ENCODE measurements around the gene APLN.

APLN gene

GRCh38 chrX:129647418-129648410 lies 7.0 kb downstream of the APLN start:
- TF ChIP-seq, protein P1, sequence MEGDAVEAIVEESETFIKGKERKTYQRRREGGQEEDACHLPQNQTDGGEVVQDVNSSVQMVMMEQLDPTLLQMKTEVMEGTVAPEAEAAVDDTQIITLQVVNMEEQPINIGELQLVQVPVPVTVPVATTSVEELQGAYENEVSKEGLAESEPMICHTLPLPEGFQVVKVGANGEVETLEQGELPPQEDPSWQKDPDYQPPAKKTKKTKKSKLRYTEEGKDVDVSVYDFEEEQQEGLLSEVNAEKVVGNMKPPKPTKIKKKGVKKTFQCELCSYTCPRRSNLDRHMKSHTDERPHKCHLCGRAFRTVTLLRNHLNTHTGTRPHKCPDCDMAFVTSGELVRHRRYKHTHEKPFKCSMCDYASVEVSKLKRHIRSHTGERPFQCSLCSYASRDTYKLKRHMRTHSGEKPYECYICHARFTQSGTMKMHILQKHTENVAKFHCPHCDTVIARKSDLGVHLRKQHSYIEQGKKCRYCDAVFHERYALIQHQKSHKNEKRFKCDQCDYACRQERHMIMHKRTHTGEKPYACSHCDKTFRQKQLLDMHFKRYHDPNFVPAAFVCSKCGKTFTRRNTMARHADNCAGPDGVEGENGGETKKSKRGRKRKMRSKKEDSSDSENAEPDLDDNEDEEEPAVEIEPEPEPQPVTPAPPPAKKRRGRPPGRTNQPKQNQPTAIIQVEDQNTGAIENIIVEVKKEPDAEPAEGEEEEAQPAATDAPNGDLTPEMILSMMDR (IDR thresholded peaks at IDR 0.05; ENCODE audit: low read depth, low read length, missing control alignments) = no peak
- in situ Hi-C loops (cut with HindIII; ENCODE audit: low sequenced_read_pairs) = no loop called here
- DNase-seq (ENCODE audit: low read depth) = no peak
- no peak overlapping the region for H3K4me3 ChIP-seq (ENCODE audit: low read depth, low read length)

- in situ Hi-C loops (cut with HindIII; ENCODE audit: low sequenced_read_pairs) = no loop called here
- TF ChIP-seq, protein P1 (IDR thresholded peaks at IDR 0.05; ENCODE audit: low read depth, low read length, missing control alignments) = no peak
- no peak overlapping the region for H3K4me3 ChIP-seq (ENCODE audit: low read depth, low read length)
- no peak for DNase-seq (ENCODE audit: low read depth)
Observed at GRCh38 chrX:129646566-129647417, 8.0 kb downstream of the APLN start.

DNA sequence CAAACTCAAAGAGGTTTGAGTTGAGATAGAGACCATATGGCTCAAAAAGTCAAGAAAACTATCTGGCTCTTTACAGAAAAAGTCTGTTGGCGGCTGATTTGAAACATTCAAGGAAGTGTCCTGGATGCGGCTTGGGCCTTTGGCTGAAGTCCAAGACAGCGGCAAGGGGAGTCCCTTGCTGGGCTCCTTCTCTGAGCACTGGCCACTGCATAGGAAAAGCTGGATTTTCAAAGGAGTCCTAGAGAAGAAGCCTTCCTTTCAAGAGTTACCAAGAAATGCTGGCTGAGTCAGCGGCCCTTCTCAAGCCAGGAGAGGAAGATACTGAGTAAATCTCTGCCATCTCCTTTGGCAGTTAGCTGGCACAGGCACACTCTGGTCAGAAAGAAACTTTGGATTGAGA lies 12.1 kb downstream of the APLN start:
- TF ChIP-seq, protein P1 (IDR thresholded peaks at IDR 0.05; ENCODE audit: low read depth, low read length, missing control alignments) = no peak
- in situ Hi-C loops (cut with HindIII; ENCODE audit: low sequenced_read_pairs) = no loop called here
- DNase-seq (ENCODE audit: low read depth) = no peak
- no peak overlapping the region for H3K4me3 ChIP-seq (ENCODE audit: low read depth, low read length)

DNA sequence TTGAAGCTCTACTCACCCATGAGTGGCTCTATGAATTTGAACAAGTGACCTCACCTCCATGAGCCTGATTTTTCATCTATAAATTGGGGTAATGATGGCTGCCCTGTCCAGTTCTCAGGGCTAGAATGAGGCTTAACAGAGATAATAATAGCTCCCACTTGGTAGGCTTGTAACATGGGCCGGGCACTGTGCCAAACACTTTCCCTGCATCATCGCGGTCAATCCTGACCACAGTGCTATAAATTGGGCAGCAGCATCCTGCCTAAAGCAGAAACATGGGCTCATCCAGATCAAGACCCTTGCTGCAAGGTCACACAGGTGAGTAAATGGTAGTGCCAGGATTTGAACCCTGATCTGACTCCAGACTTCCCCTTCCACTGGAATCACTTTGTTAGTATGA lies 12.8 kb downstream of the APLN start:
- in situ Hi-C loops (cut with HindIII; ENCODE audit: low sequenced_read_pairs) = no loop called here
- TF ChIP-seq, protein P1 (IDR thresholded peaks at IDR 0.05; ENCODE audit: low read depth, low read length, missing control alignments) = no peak
- DNase-seq (ENCODE audit: low read depth) = no peak
- no peak overlapping the region for H3K4me3 ChIP-seq (ENCODE audit: low read depth, low read length)

DNA sequence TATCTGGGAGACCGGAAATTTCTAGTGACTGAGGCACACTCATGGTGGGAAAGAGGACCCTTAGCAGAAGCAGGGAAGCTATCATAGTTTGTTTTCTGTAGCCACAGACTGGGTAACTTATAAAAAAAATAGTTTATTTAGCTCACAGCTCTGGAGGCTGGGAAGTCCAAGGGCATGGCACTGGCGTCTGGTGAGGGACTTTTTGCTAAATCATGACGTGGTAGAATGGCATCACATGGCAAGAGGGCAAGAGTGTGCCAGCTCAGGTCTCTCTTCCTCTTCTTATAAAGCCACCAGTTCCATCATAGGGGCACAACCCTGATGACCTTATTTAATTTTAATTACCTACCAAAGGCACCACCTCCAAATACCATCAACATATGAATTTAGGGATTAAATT lies 13.3 kb downstream of the APLN start:
- DNase-seq (ENCODE audit: low read depth) = no peak
- in situ Hi-C loops (cut with HindIII; ENCODE audit: low sequenced_read_pairs) = no loop called here
- TF ChIP-seq, protein P1 (IDR thresholded peaks at IDR 0.05; ENCODE audit: low read depth, low read length, missing control alignments) = no peak
- no peak overlapping the region for H3K4me3 ChIP-seq (ENCODE audit: low read depth, low read length)

DNA sequence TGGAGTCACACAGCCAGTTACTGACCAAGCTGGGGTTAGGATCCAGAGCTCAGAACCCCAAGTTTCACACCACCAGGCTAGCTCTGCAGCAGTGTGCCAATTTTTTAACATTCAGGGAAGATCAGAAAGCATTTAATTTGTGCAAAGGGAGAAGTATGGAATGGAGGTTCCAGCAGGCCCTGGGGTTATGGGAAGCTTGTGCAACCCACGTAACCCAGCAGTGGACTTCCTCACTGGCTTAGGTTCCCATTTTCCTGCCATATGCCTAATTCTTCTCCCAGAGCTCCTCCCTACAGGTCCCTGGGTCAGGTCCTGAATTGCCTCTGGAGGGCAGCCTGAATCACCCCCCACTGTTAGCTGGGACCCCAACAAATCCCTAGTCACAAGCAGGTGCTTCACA lies 14.0 kb downstream of the APLN start:
- in situ Hi-C loops (cut with HindIII; ENCODE audit: low sequenced_read_pairs) = no loop called here
- TF ChIP-seq, protein P1 (IDR thresholded peaks at IDR 0.05; ENCODE audit: low read depth, low read length, missing control alignments) = no peak
- DNase-seq (ENCODE audit: low read depth) = no peak
- H3K4me3 ChIP-seq (ENCODE audit: low read depth, low read length) = no peak overlapping the region
